A375 (cell line): ENCODE measurements around the gene TMPRSS11A. TPM values are rescaled to one million over a fixed set of nuclear protein-coding genes. Genes with fewer than 3 reads are reported as not detected.

Experiments used
- small RNA-seq: library from RNA; depleted of rRNA; stranded (forward); fragments of <200 nt; gene quantifications from one replicate; pipeline ENCODE3, GENCODE V24; 2014
- total RNA-seq: library from RNA; depleted of rRNA; stranded (reverse); fragments of >200 nt; shearing (Covaris generic); gene quantifications from 2 replicates; pipeline ENCODE4 v1.2.3, GENCODE V29; 2014; rRNA removed

TMPRSS11A gene
- 0.30 TPM in 1 of 2 replicates, not detected in the other for total RNA-seq

GRCh38 chr4:67963356-67963755 lies at the start of gene TMPRSS11A:
Gene TMPRSS11A (minus strand): TSS chr4:67963493. CDS start chr4:67963393, 100 bp downstream.

GRCh38 chr4:67883902-67884301 lies 79.4 kb downstream of the TMPRSS11A start, which contains the start of gene TMPRSS11D:
Gene TMPRSS11D (minus strand): TSS chr4:67884002. CDS start chr4:67883933, 69 bp downstream.

Small RNAs within 50 kb of the gene (small RNA-seq; reads per million reads assigned to genes)
- not detected for gene RNU6-95P

Other genes with a start within 250 kb of the TMPRSS11A start
- gene GNRHR, start 209.1 kb downstream of the TMPRSS11A start, total RNA-seq: not detected in 2 replicates
- 0.05 TPM in 1 of 2 replicates, not detected in the other for gene TMPRSS11D, start 79.5 kb downstream of the TMPRSS11A start, total RNA-seq
- not detected in 2 replicates for gene TMPRSS11F, start 166.4 kb upstream of the TMPRSS11A start, total RNA-seq